ENCODE results near the gene C2CD4B. TPM values are rescaled to one million over a fixed set of nuclear protein-coding genes. Genes with fewer than 3 reads are reported as not detected.

The C2CD4B gene
- total and polyA plus RNA-seq, 2 donors (not counting 1 experiment from before 2014, with no cell fraction given), result not detected

- Histone ChIP-seq H2AFZ (ENCODE audit: insufficient read depth, low read depth, low read length, poor library complexity, severe bottlenecking) (no peak overlapping the region), H3K36me3 (replicated peaks in 1 of 2; ENCODE audit: control extremely low read depth in 1 of 2, control insufficient read depth in 1 of 2, extremely low read depth in 1 of 2, insufficient read depth in 2 of 2, low read length in 1 of 2) (no peaks in the 10 kb centered on the region), H3K79me2 (ENCODE audit: control insufficient read depth, insufficient read depth, low read length) (no peaks in the 10 kb centered on the region), H3K9ac (ENCODE audit: low read length) (no peak overlapping the region), H3K27ac (ENCODE audit: low read length in 2 of 2) (no peak overlapping the region), H3K4me1 (ENCODE audit: control insufficient read depth in 2 of 2, insufficient read depth in 2 of 2, low read length in 2 of 2) (no peaks in the 10 kb centered on the region), H3K27me3 (replicated peaks in 1 of 4; ENCODE audit: control extremely low read depth in 1 of 4, control insufficient read depth in 3 of 4, insufficient read depth in 4 of 4, low read length in 3 of 4) (peaks cover 0 to 4% (median under 1%) of the 10 kb centered on the region in 4 experiments), H3K9me3 (ENCODE audit: control extremely low read depth in 1 of 3, control insufficient read depth in 2 of 3, insufficient read depth in 1 of 3, low read length in 2 of 3) (no peaks in the 10 kb centered on the region), H3K4me3 (ENCODE audit: control extremely low read depth in 1 of 5, extremely low read depth in 1 of 5, insufficient read depth in 1 of 5, low read depth in 2 of 5, low read length in 4 of 5) (no peak overlapping the region), H3K4me2 (replicated peaks; ENCODE audit: low read depth, low read length, poor library complexity, severe bottlenecking) (no peak overlapping the region), H4K20me1 (ENCODE audit: control insufficient read depth, insufficient read depth, low read length, poor library complexity, severe bottlenecking) (no peaks in the 10 kb centered on the region)
- DNase-seq (no peak), ATAC-seq (ENCODE audit: low read depth) (no peak)
- intact Hi-C loops (cut with micrococcal nuclease), result no loop called here
- H3K4me1 Mint-ChIP-seq, result no peaks in the 10 kb centered on the region
- no peak overlapping the region for H3K4me3 Mint-ChIP-seq
- TF ChIP-seq EZH2 (IDR thresholded peaks at IDR 0.05; ENCODE audit: borderline replicate concordance, insufficient read depth, low read depth, low read length, poor library complexity, severe bottlenecking) (no peak), CTCF (IDR thresholded peaks at IDR 0.05) (no peak)
- 81% methylated on average over 3 of the region's 3 CpGs for WGBS (ENCODE audit: insufficient coverage)
- POLR2A ChIA-PET, result no interaction called here
- peaks cover 25% of the 10 kb centered on the region for H3K27me3 Mint-ChIP-seq
- no peaks in the 10 kb centered on the region for H3K9me3 Mint-ChIP-seq (ENCODE audit: insufficient read depth)
- H3K27ac Mint-ChIP-seq, result no peak overlapping the region
- CTCF ChIA-PET, result no interaction called here
Measured at GRCh38 chr15:62136911-62137865, 27.9 kb downstream of the C2CD4B start.

- DNase-seq (no peak), ATAC-seq (ENCODE audit: low read depth) (no peak)
- Mint-ChIP-seq H3K27ac (no peak overlapping the region), H3K4me3 (no peak overlapping the region), H3K4me1 (no peaks in the 10 kb centered on the region), H3K9me3 (ENCODE audit: insufficient read depth) (no peaks in the 10 kb centered on the region), H3K27me3 (peaks cover 25% of the 10 kb centered on the region)
- H3K36me3 ChIP-seq (replicated peaks in 1 of 2; ENCODE audit: control extremely low read depth in 1 of 2, control insufficient read depth in 1 of 2, extremely low read depth in 1 of 2, insufficient read depth in 2 of 2, low read length in 1 of 2), result no peaks in the 10 kb centered on the region
- intact Hi-C loops (cut with micrococcal nuclease), result no loop called here
- no peak overlapping the region for H3K4me3 ChIP-seq (ENCODE audit: control extremely low read depth in 1 of 5, extremely low read depth in 1 of 5, insufficient read depth in 1 of 5, low read depth in 2 of 5, low read length in 4 of 5)
- ChIA-PET CTCF (no interaction called here), POLR2A (no interaction called here)
- TF ChIP-seq CTCF (IDR thresholded peaks at IDR 0.05) (no peak), EZH2 (IDR thresholded peaks at IDR 0.05; ENCODE audit: borderline replicate concordance, insufficient read depth, low read depth, low read length, poor library complexity, severe bottlenecking) (no peak)
- no peaks in the 10 kb centered on the region for H3K4me1 ChIP-seq (ENCODE audit: control insufficient read depth in 2 of 2, insufficient read depth in 2 of 2, low read length in 2 of 2)
- no peak overlapping the region for H3K9ac ChIP-seq (ENCODE audit: low read length)
- H3K9me3 ChIP-seq (ENCODE audit: control extremely low read depth in 1 of 3, control insufficient read depth in 2 of 3, insufficient read depth in 1 of 3, low read length in 2 of 3), result no peaks in the 10 kb centered on the region
- peaks cover 0 to 4% (median under 1%) of the 10 kb centered on the region in 4 experiments for H3K27me3 ChIP-seq (replicated peaks in 1 of 4; ENCODE audit: control extremely low read depth in 1 of 4, control insufficient read depth in 3 of 4, insufficient read depth in 4 of 4, low read length in 3 of 4)
- no peaks in the 10 kb centered on the region for H3K79me2 ChIP-seq (ENCODE audit: control insufficient read depth, insufficient read depth, low read length)
- no peaks in the 10 kb centered on the region for H4K20me1 ChIP-seq (ENCODE audit: control insufficient read depth, insufficient read depth, low read length, poor library complexity, severe bottlenecking)
- no peak overlapping the region for H2AFZ ChIP-seq (ENCODE audit: insufficient read depth, low read depth, low read length, poor library complexity, severe bottlenecking)
- 38% methylated on average over 2 of the region's 9 CpGs for WGBS (ENCODE audit: insufficient coverage)
- no peak overlapping the region for H3K4me2 ChIP-seq (replicated peaks; ENCODE audit: low read depth, low read length, poor library complexity, severe bottlenecking)
- H3K27ac ChIP-seq (ENCODE audit: low read length in 2 of 2), result no peak overlapping the region
Measured at GRCh38 chr15:62135532-62136134, 29.5 kb downstream of the C2CD4B start.
